Esophagus squamous epithelium (tissue), 4 donors: ENCODE results near the gene CAPZA3.

ENCODE experiments used
- CTCF ChIP-seq, 6 experiments: fragments of 450-650 bp in 4 of 6; fragments of 200-600 bp in 2 of 6; sonication (generic) in 2 of 6; IDR thresholded peaks; one replicate each; pipeline ENCODE4 v1.5.1; 2016 to 2019; ENCODE audit warnings: antibody characterized with exemption in 6 of 6, mild to moderate bottlenecking in 4 of 6, moderate library complexity in 4 of 6
- POLR2A ChIP-seq, 4 donors: fragments of 450-650 bp; IDR thresholded peaks; one replicate each; pipeline ENCODE4 v1.6.1; 2017; ENCODE audit warnings: antibody characterized with exemption in 4 of 4, mild to moderate bottlenecking in 4 of 4, moderate library complexity in 3 of 4

- TF ChIP-seq POLR2A (IDR thresholded peaks at IDR 0.05) (no peak), CTCF (IDR thresholded peaks at IDR 0.05) (no peak)
Observed at GRCh38 chr12:18751866-18752265, 13.9 kb downstream of the CAPZA3 start.
